ENCODE results near the gene CTDSPL. TPM values are rescaled to one million over a fixed set of nuclear protein-coding genes. Genes with fewer than 3 reads are reported as not detected.

CTDSPL gene
- polyA plus RNA-seq, 1 of the 3 experiments (the other 2 are of a cell fraction), result 22.1 TPM

GRCh38 chr3:37906734-37907282 is 45.1 kb downstream of the CTDSPL start:
- H3K36me3 ChIP-seq (replicated peaks in 1 of 2; ENCODE audit: control insufficient read depth in 1 of 2, insufficient read depth in 2 of 2, low read length in 1 of 2), result peaks cover 0 to 1% of the 10 kb centered on the region in 2 experiments
- no peak overlapping the region for H3K9ac ChIP-seq
- no peak overlapping the region for H2AFZ ChIP-seq (ENCODE audit: low read depth)
- H3K27me3 ChIP-seq (ENCODE audit: insufficient read depth), result no peaks in the 10 kb centered on the region
- H3K4me3 ChIP-seq (ENCODE audit: low read depth in 2 of 2, low read length in 1 of 2), result no peak overlapping the region
- H3K9me2 ChIP-seq, result no peaks in the 10 kb centered on the region
- peaks cover 19% of the 10 kb centered on the region for H3F3A ChIP-seq (replicated peaks; ENCODE audit: insufficient read depth)
- peaks cover 26 to 50% of the 10 kb centered on the region in 2 experiments for H3K4me1 ChIP-seq (ENCODE audit: control insufficient read depth in 1 of 2, insufficient read depth in 2 of 2, low read depth in 1 of 2, low read length in 1 of 2)
- H4K20me1 ChIP-seq (ENCODE audit: insufficient read depth), result no peaks in the 10 kb centered on the region; the same call in 1 of the 2 replicates
- H3K9me3 ChIP-seq, result no peaks in the 10 kb centered on the region
- DNase-seq, result no peak
- ChIA-PET POLR2A (no interaction called here), CTCF (interaction anchor here (0.7 to 2.1 kb wide), 3 partner anchors 12 to 90 kb away, joined by 4 to 8 read pairs (median 5); no protein-coding TSS in a partner anchor)
- TF ChIP-seq RAD21 (IDR thresholded peaks at IDR 0.05; ENCODE audit: low read length) (no peak), MEF2A (IDR thresholded peaks at IDR 0.05; ENCODE audit: borderline replicate concordance, low read depth) (no peak), RCOR1 (IDR thresholded peaks at IDR 0.05; ENCODE audit: low read length) (no peak)
- H3K79me2 ChIP-seq (ENCODE audit: insufficient read depth), result peaks cover 50% of the 10 kb centered on the region; the same call in 1 of the 2 replicates
- peak overlapping the region; percentile 76 to 90 for H3K27ac ChIP-seq (ENCODE audit: low read depth in 2 of 2, low read length in 1 of 2)
- WGBS (ENCODE audit: low lambda C conversion rate), result 95% methylated on average over 5 of the region's 5 CpGs
- H3K4me2 ChIP-seq, result peak overlapping the region; percentile 68; the same call in 1 of the 2 replicates

DNA sequence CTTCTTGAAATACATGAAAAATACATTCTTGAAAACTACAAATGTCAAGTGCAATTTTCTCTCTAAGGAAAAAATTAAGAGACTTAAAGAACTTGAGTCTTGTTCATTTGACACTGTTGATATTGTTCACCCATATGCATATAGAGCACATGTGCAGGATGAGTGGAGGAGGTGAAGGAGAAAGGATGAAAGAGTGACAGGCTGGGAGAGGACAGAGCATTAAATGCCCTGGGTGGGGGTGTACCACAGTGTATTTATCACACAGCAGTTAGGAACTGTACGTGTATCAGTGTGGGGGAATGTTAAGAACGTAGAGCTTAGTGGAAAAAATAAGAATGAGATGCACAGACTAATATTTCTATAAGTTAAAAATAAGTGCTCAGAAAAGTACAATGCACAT is 45.7 kb downstream of the CTDSPL start:
- Histone ChIP-seq H3K4me1 (ENCODE audit: control insufficient read depth in 1 of 2, insufficient read depth in 2 of 2, low read depth in 1 of 2, low read length in 1 of 2) (peaks cover 26 to 50% of the 10 kb centered on the region in 2 experiments), H3K36me3 (replicated peaks in 1 of 2; ENCODE audit: control insufficient read depth in 1 of 2, insufficient read depth in 2 of 2, low read length in 1 of 2) (no peaks in the 10 kb centered on the region), H3K27ac (ENCODE audit: low read depth in 2 of 2, low read length in 1 of 2) (peak overlapping the region in 1 of 2 experiments; percentile 90; a peak in 2 of 4 replicates), H3K4me3 (ENCODE audit: low read depth in 2 of 2, low read length in 1 of 2) (no peak overlapping the region), H3K79me2 (ENCODE audit: insufficient read depth) (peaks cover 50% of the 10 kb centered on the region; the same call in 1 of the 2 replicates), H3K9me3 (no peaks in the 10 kb centered on the region), H2AFZ (ENCODE audit: low read depth) (no peak overlapping the region), H3F3A (replicated peaks; ENCODE audit: insufficient read depth) (peaks cover 19% of the 10 kb centered on the region), H3K27me3 (ENCODE audit: insufficient read depth) (no peaks in the 10 kb centered on the region), H4K20me1 (ENCODE audit: insufficient read depth) (no peaks in the 10 kb centered on the region; the same call in 1 of the 2 replicates), H3K9me2 (no peaks in the 10 kb centered on the region), H3K9ac (no peak overlapping the region), H3K4me2 (no peak overlapping the region)
- CTCF ChIA-PET, result interaction anchor here (1.7 to 2.1 kb wide), 2 partner anchors 12 to 90 kb away, joined by 5 to 8 read pairs; no protein-coding TSS in a partner anchor
- no peak for TF ChIP-seq FOXJ3 (CRISPR knock-in tag; IDR thresholded peaks at IDR 0.05)
- no peak for TF ChIP-seq JUND (IDR thresholded peaks at IDR 0.05)
- TF ChIP-seq ELF1 (IDR thresholded peaks at IDR 0.05), result no peak
- TF ChIP-seq NFIC (IDR thresholded peaks at IDR 0.05; ENCODE audit: borderline replicate concordance), result no peak
- no peak for TF ChIP-seq MEF2A (IDR thresholded peaks at IDR 0.05; ENCODE audit: borderline replicate concordance, low read depth)
- TF ChIP-seq NRF1 (IDR thresholded peaks at IDR 0.05; ENCODE audit: low read depth, low read length), result no peak
- TF ChIP-seq, protein P1, sequence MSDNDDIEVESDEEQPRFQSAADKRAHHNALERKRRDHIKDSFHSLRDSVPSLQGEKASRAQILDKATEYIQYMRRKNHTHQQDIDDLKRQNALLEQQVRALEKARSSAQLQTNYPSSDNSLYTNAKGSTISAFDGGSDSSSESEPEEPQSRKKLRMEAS (IDR thresholded peaks at IDR 0.05; ENCODE audit: low read depth), result no peak
- TF ChIP-seq MXI1 (IDR thresholded peaks at IDR 0.05; ENCODE audit: low read depth, low read length), result no peak
- no peak for TF ChIP-seq GATA2 (CRISPR knock-in tag; IDR thresholded peaks at IDR 0.05)
- TF ChIP-seq EZH2phosphoT487 (IDR thresholded peaks at IDR 0.05; ENCODE audit: borderline replicate concordance, low read depth), result no peak
- TF ChIP-seq CTCF (IDR thresholded peaks at IDR 0.05), result no peak
- no peak for TF ChIP-seq EP300 (IDR thresholded peaks at IDR 0.05; ENCODE audit: borderline replicate concordance in 1 of 2, low read depth in 1 of 2, low read length in 1 of 2)
- TF ChIP-seq REST (IDR thresholded peaks at IDR 0.05; ENCODE audit: low read depth, low read length), result no peak
- TF ChIP-seq RAD21 (IDR thresholded peaks at IDR 0.05; ENCODE audit: low read length), result no peak
- TF ChIP-seq GABPA (IDR thresholded peaks at IDR 0.05; ENCODE audit: low read depth), result no peak
- no peak for TF ChIP-seq FOSL2 (IDR thresholded peaks at IDR 0.05; ENCODE audit: borderline replicate concordance, low read depth)
- no peak for TF ChIP-seq CHD2 (IDR thresholded peaks at IDR 0.05; ENCODE audit: low read length, partially characterized antibody)
- TF ChIP-seq SMC3 (IDR thresholded peaks at IDR 0.05; ENCODE audit: low read depth, low read length), result no peak
- DNase-seq, result no peak
- POLR2A ChIA-PET, result no interaction called here
- 84% methylated on average over 2 of the region's 2 CpGs for WGBS (ENCODE audit: low lambda C conversion rate)

Data from SK-N-SH (cell line).